Measurements from ENCODE around the gene LRRC4C.
A peak's percentile ranks its signal among the peaks of the same experiment; 100 is the strongest.
"Not testable (repeated sequence)": the region's sequence is repeated elsewhere in the genome, so short reads cannot be mapped to it uniquely, and the experiment has no call there.

The LRRC4C gene

GRCh38 chr11:41003339-41004282 lies 455.8 kb downstream of the LRRC4C start:
- DNase-seq, result no peak

GRCh38 chr11:40998920-40999319 lies 460.5 kb downstream of the LRRC4C start:
- DNase-seq, result no peak

GRCh38 chr11:40987776-40988435 lies 471.5 kb downstream of the LRRC4C start:
- no peak for DNase-seq

DNA sequence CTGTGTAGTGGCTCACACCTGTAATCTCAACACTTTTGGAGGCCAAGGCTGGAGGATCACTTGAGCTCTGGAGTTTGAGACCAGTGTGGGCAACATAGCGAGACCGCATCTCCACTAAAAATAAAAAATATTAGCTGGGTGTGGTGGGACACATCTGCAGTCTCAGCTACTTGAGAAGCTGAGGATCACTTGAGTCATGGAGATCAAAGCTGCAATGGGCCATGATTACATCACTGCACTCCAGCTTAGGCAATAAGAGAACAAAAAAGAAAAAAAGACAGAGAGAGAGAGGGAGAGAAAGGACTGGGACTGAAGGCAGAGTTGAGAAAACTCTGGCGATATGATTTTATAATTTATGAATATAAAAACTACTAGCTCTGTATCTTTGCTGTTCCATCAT lies 473.1 kb downstream of the LRRC4C start:
- no peak for DNase-seq

- DNase-seq, result no peak
Measured at GRCh38 chr11:40975076-40975475, 484.4 kb downstream of the LRRC4C start.

- peak; percentile 13 for DNase-seq
Measured at GRCh38 chr11:40974186-40974795, 485.2 kb downstream of the LRRC4C start.

- no peak for DNase-seq
Measured at GRCh38 chr11:40958707-40959106, 500.7 kb downstream of the LRRC4C start.

DNA sequence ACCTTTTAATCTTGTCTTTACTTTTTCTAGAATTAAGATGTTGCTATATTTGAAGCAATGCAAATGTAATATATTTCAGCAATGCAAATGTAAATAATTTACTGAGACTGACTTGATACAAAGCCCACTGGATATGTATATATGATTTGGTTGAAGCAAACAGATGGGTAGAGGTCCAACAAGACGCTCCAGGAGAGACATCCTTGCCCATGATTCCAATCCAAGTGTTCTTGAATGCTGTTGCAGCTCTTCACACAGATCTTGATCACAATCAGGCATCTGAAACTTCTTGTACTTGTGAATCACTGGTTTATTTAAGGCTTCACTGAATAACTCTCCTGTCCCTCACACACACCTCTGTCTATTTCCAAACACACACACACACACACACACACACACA lies 507.0 kb downstream of the LRRC4C start:
- DNase-seq, result no peak

GRCh38 chr11:40938002-40938401 lies 521.5 kb downstream of the LRRC4C start:
- DNase-seq, result no peak

GRCh38 chr11:40924915-40925314 lies 534.5 kb downstream of the LRRC4C start:
- peak; percentile 52 for DNase-seq

GRCh38 chr11:40921246-40921645 lies 538.2 kb downstream of the LRRC4C start:
- no peak for DNase-seq

DNA sequence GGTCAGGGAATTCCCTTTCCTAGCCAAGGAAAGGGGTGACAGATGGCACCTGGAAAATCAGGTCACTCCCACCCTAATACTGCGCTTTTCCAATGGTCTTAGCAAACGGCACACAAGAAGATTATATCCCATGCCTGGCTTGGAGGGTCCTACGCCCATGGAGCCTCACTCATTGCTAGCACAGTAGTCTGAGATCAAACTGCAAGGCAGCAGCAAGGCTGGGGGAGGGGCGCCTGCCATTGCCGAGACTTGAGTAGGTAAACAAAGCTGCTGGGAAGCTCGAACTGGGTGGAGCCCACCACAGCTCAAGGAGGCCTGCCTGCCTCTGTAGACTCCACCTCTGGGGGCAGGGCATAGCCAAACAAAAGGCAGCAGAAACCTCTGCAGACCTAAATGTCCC lies 548.7 kb downstream of the LRRC4C start:
- not testable (repeated sequence) for DNase-seq

GRCh38 chr11:40894501-40894900 lies 565.0 kb downstream of the LRRC4C start:
- no peak for DNase-seq

GRCh38 chr11:40885250-40885954 lies 574.0 kb downstream of the LRRC4C start:
- DNase-seq, result peak; percentile 62

DNA sequence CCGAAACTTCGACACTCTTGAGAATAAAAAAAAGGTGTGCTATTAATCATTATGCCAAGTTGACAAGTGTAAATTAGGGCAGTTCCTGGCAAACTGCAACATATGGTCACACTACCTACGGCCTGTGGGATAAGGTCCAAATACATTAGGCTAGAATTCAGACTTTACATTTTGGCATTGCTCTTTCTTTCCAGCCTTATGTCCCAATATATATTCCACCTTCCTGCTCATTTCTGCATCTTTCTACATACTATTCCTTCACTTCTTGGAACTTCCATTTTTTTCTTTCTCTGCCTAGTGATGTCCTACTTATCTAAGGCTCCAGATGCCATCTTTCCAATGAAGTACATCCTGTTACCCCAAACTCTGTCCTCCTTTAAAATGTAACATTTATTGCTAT lies 577.2 kb downstream of the LRRC4C start:
- DNase-seq, result peak; percentile 72

GRCh38 chr11:40879911-40880310 lies 579.5 kb downstream of the LRRC4C start:
- DNase-seq, result no peak

GRCh38 chr11:40877981-40878380 lies 581.5 kb downstream of the LRRC4C start:
- peak; percentile 41 for DNase-seq

- no peak for DNase-seq
Measured at GRCh38 chr11:40877256-40877655, 582.2 kb downstream of the LRRC4C start.

GRCh38 chr11:40867991-40868632 lies 591.3 kb downstream of the LRRC4C start:
- no peak for DNase-seq

GRCh38 chr11:40857754-40858153 lies 601.7 kb downstream of the LRRC4C start:
- not testable (repeated sequence) for DNase-seq

DNA sequence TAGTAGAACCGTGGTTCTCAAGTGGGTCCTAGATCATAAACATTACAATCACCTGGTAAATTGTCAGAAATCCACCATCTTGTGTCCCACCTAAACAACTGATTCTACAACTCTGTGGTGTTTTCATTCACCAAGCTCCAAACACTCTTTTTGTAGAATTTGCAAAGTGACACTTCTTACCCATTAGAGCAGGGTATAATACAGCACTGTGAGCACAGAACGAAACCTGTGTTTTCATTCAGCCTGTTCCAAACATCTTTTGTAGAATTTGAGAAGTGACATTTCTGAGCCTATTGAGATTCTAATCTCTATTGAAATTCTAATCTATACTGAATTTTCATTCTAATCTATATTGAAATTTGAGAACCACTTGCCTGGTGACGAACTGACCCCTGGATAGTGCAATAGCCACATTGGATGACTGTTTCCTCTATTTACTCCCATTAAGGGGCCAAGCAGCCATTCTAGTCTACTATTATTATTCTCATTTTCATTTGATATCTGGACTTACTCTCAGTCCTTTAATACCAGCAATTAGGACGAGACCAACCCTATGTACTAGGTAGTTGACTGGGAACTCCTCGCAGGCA lies 616.6 kb downstream of the LRRC4C start:
- DNase-seq, result no peak

DNA sequence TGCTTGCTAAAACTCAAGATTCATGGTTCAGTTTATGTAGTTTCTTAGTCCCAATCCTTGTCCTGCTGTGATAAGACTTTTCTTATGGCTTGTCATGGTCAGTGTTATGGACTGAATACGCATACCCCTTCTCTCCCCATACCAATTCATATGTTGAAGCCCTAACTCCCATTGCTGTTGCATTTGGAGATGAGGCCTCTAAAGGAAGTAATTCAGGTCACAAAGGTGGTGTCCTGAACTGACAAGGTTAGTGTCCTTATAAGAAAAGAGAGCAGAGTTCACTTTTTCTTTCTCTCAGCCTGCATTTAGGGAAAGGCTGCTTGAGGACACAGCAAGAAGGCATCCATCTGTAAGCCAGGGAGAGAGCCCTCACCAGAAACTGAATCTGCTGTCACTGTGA lies 618.2 kb downstream of the LRRC4C start:
- DNase-seq, result no peak

Measured in NCI-H69 (cell line).